Liver (tissue), 9 donors: ENCODE measurements around the gene CCDC51. TPM values are rescaled to one million over a fixed set of nuclear protein-coding genes. Genes with fewer than 3 reads are reported as not detected.

Experiments used
- DNase-seq: peaks from one replicate; pipeline ENCODE4 v3.0.0-alpha.2; 2017; ENCODE audit warnings: low spot score
- H3K27ac ChIP-seq, 2 donors: one replicate each; pipeline ENCODE4 v1.7.0; 2013; ENCODE audit warnings: inconsistent platforms in 2 of 2, low read length in 2 of 2, control low read depth in 1 of 2, low read depth in 1 of 2, mild to moderate bottlenecking in 1 of 2
- H3K27me3 ChIP-seq, 4 donors: one replicate each; pipeline versions ENCODE4 v1.6.1 to v1.7.0; 2013; ENCODE audit warnings: low read length in 3 of 4, inconsistent platforms in 1 of 4, mild to moderate bottlenecking in 1 of 4, moderate library complexity in 1 of 4; ENCODE audit not compliant: control insufficient read depth in 4 of 4, insufficient read depth in 4 of 4
- H3K36me3 ChIP-seq, 4 donors: one replicate each; pipeline versions ENCODE4 v1.6.1 to v1.7.0; 2013; ENCODE audit warnings: low read length in 3 of 4, mild to moderate bottlenecking in 3 of 4, low read depth in 1 of 4, moderate library complexity in 1 of 4; ENCODE audit not compliant: control insufficient read depth in 4 of 4, insufficient read depth in 3 of 4
- H3K4me1 ChIP-seq, 4 donors: one replicate each; pipeline versions ENCODE4 v1.6.1 to v1.7.0; 2013; ENCODE audit warnings: low read length in 3 of 4, mild to moderate bottlenecking in 3 of 4, moderate library complexity in 1 of 4; ENCODE audit not compliant: control insufficient read depth in 4 of 4, insufficient read depth in 4 of 4
- H3K4me3 ChIP-seq, 3 donors: one replicate each; pipeline versions ENCODE4 v1.6.1 to v1.7.0; 2013; ENCODE audit warnings: low read length in 3 of 3, control low read depth in 1 of 3, low read depth in 1 of 3, mild to moderate bottlenecking in 1 of 3
- H3K9ac ChIP-seq, 2 donors: one replicate each; pipeline ENCODE4 v1.7.0; 2013; ENCODE audit warnings: low read length in 2 of 2, mild to moderate bottlenecking in 2 of 2, moderate library complexity in 2 of 2, control low read depth in 1 of 2, low read depth in 1 of 2
- H3K9me3 ChIP-seq, 4 donors: one replicate each; pipeline versions ENCODE4 v1.6.1 to v1.7.0; 2013; ENCODE audit warnings: low read length in 3 of 4; ENCODE audit not compliant: control insufficient read depth in 4 of 4
- ATF3 ChIP-seq: IDR thresholded peaks from 2 replicates; pipeline ENCODE4 v1.6.1; 2016; ENCODE audit warnings: antibody characterized with exemption
- CTCF ChIP-seq: fragments of 150-350 bp; IDR thresholded peaks from 2 replicates; pipeline ENCODE4 v1.5.1; 2017; ENCODE audit warnings: improper control_type of control experiment, low read depth, low read length; ENCODE audit not compliant: missing input control
- EGR1 ChIP-seq, 2 donors: IDR thresholded peaks; 2 replicates each; pipeline ENCODE4 v1.6.1; 2016 to 2018; ENCODE audit warnings: antibody characterized with exemption in 2 of 2, low read depth in 2 of 2
- FOXA1 ChIP-seq: IDR thresholded peaks from 2 replicates; pipeline ENCODE4 v1.6.1; 2016; ENCODE audit warnings: antibody characterized with exemption
- FOXA2 ChIP-seq: IDR thresholded peaks from 2 replicates; pipeline ENCODE4 v1.6.1; 2016; ENCODE audit warnings: antibody characterized with exemption
- GABPA ChIP-seq, 2 donors: IDR thresholded peaks in 1 of 2; conservative IDR thresholded peaks in 1 of 2; 2 replicates each; pipeline ENCODE4 v1.6.1; 2016; ENCODE audit warnings: antibody characterized with exemption in 2 of 2, mild to moderate bottlenecking in 1 of 2, moderate library complexity in 1 of 2
- HNF4A ChIP-seq, 2 donors: conservative IDR thresholded peaks; 2 replicates each; pipeline ENCODE4 v1.6.1; 2016; ENCODE audit warnings: antibody characterized with exemption in 2 of 2, mild to moderate bottlenecking in 2 of 2
- HNF4G ChIP-seq: IDR thresholded peaks from 2 replicates; pipeline ENCODE4 v1.6.1; 2016; ENCODE audit warnings: antibody characterized with exemption
- JUND ChIP-seq, 2 donors: IDR thresholded peaks; 2 replicates each; pipeline ENCODE4 v1.6.1; 2016; ENCODE audit warnings: antibody characterized with exemption in 2 of 2
- MAX ChIP-seq: IDR thresholded peaks from 2 replicates; pipeline ENCODE4 v1.6.1; 2016; ENCODE audit warnings: antibody characterized with exemption
- NR2F2 ChIP-seq: IDR thresholded peaks from 2 replicates; pipeline ENCODE4 v1.6.1; 2016; ENCODE audit warnings: antibody characterized with exemption
- RAD21 ChIP-seq, 2 donors: IDR thresholded peaks; 2 replicates each; pipeline ENCODE4 v1.6.1; 2016; ENCODE audit warnings: antibody characterized with exemption in 2 of 2, mild to moderate bottlenecking in 2 of 2
- REST ChIP-seq: IDR thresholded peaks from 2 replicates; pipeline ENCODE4 v1.6.1; 2016; ENCODE audit warnings: antibody characterized with exemption, mild to moderate bottlenecking
- RXRA ChIP-seq, 2 donors: IDR thresholded peaks; 2 replicates each; pipeline ENCODE4 v1.6.1; 2017 to 2018; ENCODE audit warnings: antibody characterized with exemption in 2 of 2, mild to moderate bottlenecking in 1 of 2
- SP1 ChIP-seq: IDR thresholded peaks from 2 replicates; pipeline ENCODE4 v1.6.1; 2018; ENCODE audit warnings: antibody characterized with exemption, mild to moderate bottlenecking
- TAF1 ChIP-seq: conservative IDR thresholded peaks from 2 replicates; pipeline ENCODE4 v1.6.1; 2016; ENCODE audit warnings: antibody characterized with exemption, mild to moderate bottlenecking
- YY1 ChIP-seq: IDR thresholded peaks from 2 replicates; pipeline ENCODE4 v1.6.1; 2016; ENCODE audit warnings: antibody characterized with exemption, mild to moderate bottlenecking
- ZBTB33 ChIP-seq: IDR thresholded peaks from 2 replicates; pipeline ENCODE4 v1.6.1; 2016; ENCODE audit warnings: antibody characterized with exemption
- WGBS: extraction: QIAGEN DNeasy Blood & Tissue Kit; methylation state at CpG from one replicate; pipeline ENCODE4 v1.1.7; 2013; 5-methylcytosine and 5-hydroxymethylcytosine counted together
- polyA plus RNA-seq, 2 donors: library from polyadenylated mRNA; stranded (reverse) in 1 of 2; unstranded in 1 of 2; fragments of 200-250 nt in 1 of 2; fragments of >200 nt in 1 of 2; fragmentation: Nextera tagmentation in 1 of 2; extraction: Ambion mirVana in 1 of 2; gene quantifications; one replicate each; pipeline versions ENCODE4 v1.2.1 to v1.2.3, GENCODE V29; 2013 to 2015
- total RNA-seq, 2 donors: library from RNA; depleted of rRNA; stranded (reverse); fragments of >200 nt; gene quantifications; one replicate each; pipeline ENCODE4 v1.2.3, GENCODE V29; 2014
- donor health status: healthy.
- donor health status: healthy.
- donor health status: healthy.
- donor health status: healthy.
- donor health status: healthy.

Gene CCDC51
- 10 to 100 TPM in 1 of 2 donors, 1 to 10 TPM in 1; 7.9 to 12.7 TPM for total RNA-seq
- 10 to 100 TPM in 1 of 2 donors, 1 to 10 TPM in 1; 9.2 to 13.7 TPM for polyA plus RNA-seq

- TF ChIP-seq HNF4G (no peak), REST (no peak), TAF1 (no peak), RXRA (IDR thresholded peaks at IDR 0.05) (peak; percentile 34 to 71), FOXA2 (no peak), GABPA (IDR thresholded peaks at IDR 0.05 in 1 of 2, conservative IDR thresholded peaks at IDR 0.05 in 1 of 2) (peak; percentile 90 to 98), HNF4A (conservative IDR thresholded peaks at IDR 0.05) (peak in 1 of 2 donors; percentile 24), YY1 (peak; percentile 95), NR2F2 (peak; percentile 91), SP1 (peak; percentile 87), MAX (peak; percentile 44)
- Histone ChIP-seq H3K9ac (peak within 1 kb of the TSS; percentile 52 to 61), H3K9me3 (no peaks in the 10 kb centered on the region), H3K27me3 (no peaks in the 10 kb centered on the region), H3K36me3 (peaks cover 0 to 12% (median 4%) of the 10 kb centered on the region in 4 donors), H3K27ac (peak within 1 kb of the TSS; percentile 87 to 89), H3K4me1 (peaks cover 2 to 23% (median 14%) of the 10 kb centered on the region in 4 donors), H3K4me3 (peak within 1 kb of the TSS; percentile 77 to 94 (median 92))
- WGBS: under 1% methylated on average over 54 of the region's 54 CpGs
- DNase-seq: peak; percentile 97
Observed at GRCh38 chr3:48439820-48440589, at the start of gene CCDC51, which contains the start of gene TMA7. Gene CCDC51, minus strand, starts transcription at chr3:48440119. Its CDS starts 4,991 bp downstream, at chr3:48435128. Gene TMA7, plus strand, starts transcription at chr3:48440257. Its CDS starts 40 bp downstream, at chr3:48440297.

GRCh38 chr3:48486952-48487351 is 47.0 kb upstream of the CCDC51 start:
- Histone ChIP-seq H3K4me3 (no peak overlapping the region), H3K27ac (no peak overlapping the region), H3K4me1 (no peaks in the 10 kb centered on the region), H3K36me3 (no peaks in the 10 kb centered on the region), H3K9me3 (no peaks in the 10 kb centered on the region), H3K27me3 (no peaks in the 10 kb centered on the region), H3K9ac (no peak overlapping the region)
- DNase-seq: no peak
- WGBS: 95% methylated on average over 5 of the region's 5 CpGs
- no peak for TF ChIP-seq NR2F2
- TF ChIP-seq GABPA (IDR thresholded peaks at IDR 0.05 in 1 of 2, conservative IDR thresholded peaks at IDR 0.05 in 1 of 2): no peak
- no peak for TF ChIP-seq MAX
- TF ChIP-seq HNF4G: no peak
- no peak for TF ChIP-seq FOXA2
- TF ChIP-seq SP1: no peak
- no peak for TF ChIP-seq CTCF
- no peak for TF ChIP-seq EGR1 (IDR thresholded peaks at IDR 0.05; ENCODE audit: low read depth in 2 of 2)
- TF ChIP-seq TAF1: no peak
- TF ChIP-seq HNF4A (conservative IDR thresholded peaks at IDR 0.05): no peak
- no peak for TF ChIP-seq REST
- no peak for TF ChIP-seq JUND (IDR thresholded peaks at IDR 0.05)
- TF ChIP-seq RAD21 (IDR thresholded peaks at IDR 0.05): no peak
- no peak for TF ChIP-seq YY1
- TF ChIP-seq RXRA (IDR thresholded peaks at IDR 0.05): no peak
- TF ChIP-seq ATF3: no peak
- TF ChIP-seq FOXA1: no peak
- TF ChIP-seq ZBTB33: no peak
